ENCODE measurements around the gene ZNF385D.

DNA sequence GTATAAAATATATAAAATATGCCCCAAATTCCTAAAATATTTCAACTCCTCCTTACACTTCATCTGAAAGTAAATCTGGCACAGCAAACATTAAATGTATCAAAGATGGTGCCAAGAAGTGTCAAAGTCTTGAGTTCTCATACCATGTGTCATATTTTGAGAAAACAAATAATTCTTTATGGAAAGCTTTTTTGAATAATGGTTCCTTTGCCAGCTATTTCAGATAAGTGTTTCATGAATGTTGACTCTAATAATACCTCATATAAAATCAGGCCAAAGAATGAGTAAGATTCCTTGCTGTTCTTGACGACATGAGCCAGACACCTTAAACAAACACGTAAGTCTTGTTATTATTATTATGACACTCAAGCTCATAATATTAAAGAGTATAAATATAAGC, 30.3 kb upstream of the ZNF385D start:
- TF ChIP-seq POLR2A (IDR thresholded peaks at IDR 0.05) = no peak
- TF ChIP-seq, protein P1, sequence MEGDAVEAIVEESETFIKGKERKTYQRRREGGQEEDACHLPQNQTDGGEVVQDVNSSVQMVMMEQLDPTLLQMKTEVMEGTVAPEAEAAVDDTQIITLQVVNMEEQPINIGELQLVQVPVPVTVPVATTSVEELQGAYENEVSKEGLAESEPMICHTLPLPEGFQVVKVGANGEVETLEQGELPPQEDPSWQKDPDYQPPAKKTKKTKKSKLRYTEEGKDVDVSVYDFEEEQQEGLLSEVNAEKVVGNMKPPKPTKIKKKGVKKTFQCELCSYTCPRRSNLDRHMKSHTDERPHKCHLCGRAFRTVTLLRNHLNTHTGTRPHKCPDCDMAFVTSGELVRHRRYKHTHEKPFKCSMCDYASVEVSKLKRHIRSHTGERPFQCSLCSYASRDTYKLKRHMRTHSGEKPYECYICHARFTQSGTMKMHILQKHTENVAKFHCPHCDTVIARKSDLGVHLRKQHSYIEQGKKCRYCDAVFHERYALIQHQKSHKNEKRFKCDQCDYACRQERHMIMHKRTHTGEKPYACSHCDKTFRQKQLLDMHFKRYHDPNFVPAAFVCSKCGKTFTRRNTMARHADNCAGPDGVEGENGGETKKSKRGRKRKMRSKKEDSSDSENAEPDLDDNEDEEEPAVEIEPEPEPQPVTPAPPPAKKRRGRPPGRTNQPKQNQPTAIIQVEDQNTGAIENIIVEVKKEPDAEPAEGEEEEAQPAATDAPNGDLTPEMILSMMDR (IDR thresholded peaks at IDR 0.05) = no peak
- TF ChIP-seq POLR2AphosphoS5 (IDR thresholded peaks at IDR 0.05; ENCODE audit: insufficient read depth in 1 of 2, low read depth in 1 of 2) = no peak
